DMS53 (cell line): ENCODE results near the gene SPINK8.
A peak's percentile ranks its signal among the peaks of the same experiment; 100 is the strongest.
"Not testable (repeated sequence)": the region's sequence is repeated elsewhere in the genome, so short reads cannot be mapped to it uniquely, and the experiment has no call there.

Experiments used
- DNase-seq: peaks from one replicate; lab custom pipeline; 2025; lab: John Stamatoyannopoulos, UW

SPINK8 gene

GRCh38 chr3:48278884-48279559 lies 54.4 kb downstream of the SPINK8 start:
- DNase-seq: no peak

GRCh38 chr3:48276911-48277641 lies 56.4 kb downstream of the SPINK8 start:
- DNase-seq: no peak

GRCh38 chr3:48275287-48276027 lies 58.0 kb downstream of the SPINK8 start:
- no peak for DNase-seq

- DNase-seq: no peak
Measured at GRCh38 chr3:48274452-48274851, 59.0 kb downstream of the SPINK8 start.

- DNase-seq: peak; percentile 53
Measured at GRCh38 chr3:48273594-48274211, 59.8 kb downstream of the SPINK8 start.

- no peak for DNase-seq
Measured at GRCh38 chr3:48271763-48272498, 61.5 kb downstream of the SPINK8 start.

GRCh38 chr3:48271223-48271622 lies 62.2 kb downstream of the SPINK8 start:
- DNase-seq: not testable (repeated sequence)

GRCh38 chr3:48270306-48270705 lies 63.2 kb downstream of the SPINK8 start:
- DNase-seq: no peak

GRCh38 chr3:48269592-48269991 lies 63.9 kb downstream of the SPINK8 start:
- DNase-seq: peak; percentile 26

- DNase-seq: peak; percentile 67
Measured at GRCh38 chr3:48268936-48269561, 64.4 kb downstream of the SPINK8 start.

- DNase-seq: peak; percentile 86
Measured at GRCh38 chr3:48268381-48268935, 65.0 kb downstream of the SPINK8 start.

GRCh38 chr3:48267782-48268181 lies 65.7 kb downstream of the SPINK8 start:
- DNase-seq: no peak

- DNase-seq: no peak
Measured at GRCh38 chr3:48258530-48258929, 74.9 kb downstream of the SPINK8 start.
